K562 (cell line): Measurements from ENCODE around the gene VAPB.

Experiments used
- BCLAF1 ChIP-seq, 2 experiments: fragments of 450-650 bp in 1 of 2; IDR thresholded peaks; 2 replicates each; pipeline ENCODE4 v1.6.1; 2011 to 2017; ENCODE audit warnings: low read depth in 2 of 2, antibody characterized with exemption in 1 of 2, borderline replicate concordance in 1 of 2, low read length in 1 of 2, mild to moderate bottlenecking in 1 of 2, mixed read lengths in 1 of 2; ENCODE audit not compliant: control insufficient read depth in 1 of 2
- CBX8 ChIP-seq: fragments of 200-600 bp; sonication (generic); IDR thresholded peaks from 2 replicates; pipeline ENCODE4 v1.6.1; 2012; ENCODE audit warnings: borderline replicate concordance, mixed run types, low read depth, mild to moderate bottlenecking, moderate library complexity, mixed read lengths, low read length, control low read depth, inconsistent platforms; ENCODE audit not compliant: poor library complexity, severe bottlenecking; ENCODE audit errors: extremely low read depth
- EP300 ChIP-seq: IDR thresholded peaks from 2 replicates; pipeline ENCODE4 v1.6.1; 2012; ENCODE audit warnings: low read length, improper control_type of control experiment
- ETV6 ChIP-seq, 3 experiments: fragments of 150-350 bp in 1 of 3; sonication (generic) in 1 of 3; formaldehyde crosslinking in 1 of 3; IDR thresholded peaks; 2 replicates each; pipeline versions ENCODE4 v1.6.1 to v1.8.0; 2014 to 2022; ENCODE audit warnings: borderline replicate concordance in 2 of 3, low read depth in 2 of 3, antibody characterized with exemption in 1 of 3, low read length in 1 of 3, mild to moderate bottlenecking in 1 of 3, missing genetic modification reagents in 1 of 3
- FOXK1 ChIP-seq: sonication (generic); formaldehyde crosslinking; IDR thresholded peaks from 2 replicates; pipeline ENCODE4 v1.8.0; 2022; ENCODE audit warnings: missing genetic modification reagents, mild to moderate bottlenecking, borderline replicate concordance
- HEY1 ChIP-seq: fragments of 250-450 bp; sonication (Bioruptor Pico); IDR thresholded peaks from 2 replicates; pipeline ENCODE4 v1.5.0; 2020; ENCODE audit warnings: mild to moderate bottlenecking, moderate library complexity, borderline replicate concordance
- MTA2 ChIP-seq: fragments of 450-650 bp; IDR thresholded peaks from 2 replicates; pipeline ENCODE4 v1.6.1; 2016; ENCODE audit warnings: low read depth
- POLR2AphosphoS5 ChIP-seq: IDR thresholded peaks from 2 replicates; pipeline ENCODE4 v1.6.1; 2011; ENCODE audit warnings: mild to moderate bottlenecking, low read depth, low read length, moderate library complexity; ENCODE audit not compliant: control insufficient read depth, insufficient read depth
- TARDBP ChIP-seq: fragments of 450-650 bp; IDR thresholded peaks from 2 replicates; pipeline ENCODE4 v1.6.1; 2016
- YY1 ChIP-seq, 3 experiments: IDR thresholded peaks; 2 replicates each; pipeline ENCODE4 v1.6.1; 2011; ENCODE audit warnings: low read length in 2 of 3, mild to moderate bottlenecking in 2 of 3, moderate library complexity in 2 of 3, borderline replicate concordance in 1 of 3, control low read depth in 1 of 3, low read depth in 1 of 3; ENCODE audit not compliant: insufficient read depth in 3 of 3, insufficient replicate concordance in 2 of 3, control insufficient read depth in 1 of 3, insufficient read length in 1 of 3; ENCODE audit errors: extremely low read depth in 1 of 3
- ZBTB2 ChIP-seq: fragments of 450-650 bp; IDR thresholded peaks from 2 replicates; pipeline ENCODE4 v1.6.1; 2016; ENCODE audit warnings: antibody characterized with exemption
- ZNF778 ChIP-seq: fragments of 450-650 bp; formaldehyde crosslinking; IDR thresholded peaks from 2 replicates; pipeline ENCODE4 v1.4.0; 2020; ENCODE audit warnings: mild to moderate bottlenecking, moderate library complexity
- TF ChIP-seq, protein P1 (sequence below), 3 experiments: fragments of 200-800 bp in 1 of 3; fragments of 250-450 bp in 1 of 3; fragments of 450-650 bp in 1 of 3; sonication (Bioruptor Pico) in 1 of 3; sonication (Bioruptor generic) in 1 of 3; formaldehyde crosslinking in 1 of 3; IDR thresholded peaks; 2 replicates each; pipeline versions ENCODE4 v1.6.1 to v1.8.0; 2016 to 2022; ENCODE audit warnings: mild to moderate bottlenecking in 2 of 3, missing genetic modification characterization in 2 of 3, missing compliant biosample characterization in 1 of 3, moderate library complexity in 1 of 3
- TF ChIP-seq, protein P2 (sequence below), 3 experiments: IDR thresholded peaks in 2 of 3; conservative IDR thresholded peaks in 1 of 3; 2 replicates each; pipeline ENCODE4 v1.5.1; 2011 to 2012; ENCODE audit warnings: low read length in 3 of 3, mild to moderate bottlenecking in 3 of 3, control low read depth in 2 of 3, improper control_type of control experiment in 1 of 3, inconsistent platforms in 1 of 3, low read depth in 1 of 3, mixed read lengths in 1 of 3, moderate library complexity in 1 of 3; ENCODE audit not compliant: insufficient read depth in 2 of 3

GRCh38 chr20:58388028-58388601 lies 914 bp upstream of the VAPB start:
- TF ChIP-seq FOXK1 (no peak), ZNF778 (CRISPR knock-in tag) (no peak), YY1 (IDR thresholded peaks at IDR 0.05; ENCODE audit: borderline replicate concordance in 1 of 3, control insufficient read depth in 1 of 3, extremely low read depth in 1 of 3, insufficient read depth in 3 of 3, insufficient read length in 1 of 3, insufficient replicate concordance in 2 of 3, low read depth in 1 of 3, low read length in 2 of 3) (no peak), ZBTB2 (no peak), TARDBP (no peak), EP300 (no peak), POLR2AphosphoS5 (no peak), ETV6 (IDR thresholded peaks at IDR 0.05; ENCODE audit: borderline replicate concordance in 1 of 2, low read depth in 2 of 2, low read length in 1 of 2) (no peak), ETV6 (CRISPR knock-in tag; IDR thresholded peaks at IDR 0.05; ENCODE audit: borderline replicate concordance) (no peak), BCLAF1 (IDR thresholded peaks at IDR 0.05; ENCODE audit: borderline replicate concordance in 1 of 2, control insufficient read depth in 1 of 2, low read depth in 2 of 2, low read length in 1 of 2) (no peak), HEY1 (no peak), CBX8 (no peak), MTA2 (no peak)
- TF ChIP-seq, protein P1, sequence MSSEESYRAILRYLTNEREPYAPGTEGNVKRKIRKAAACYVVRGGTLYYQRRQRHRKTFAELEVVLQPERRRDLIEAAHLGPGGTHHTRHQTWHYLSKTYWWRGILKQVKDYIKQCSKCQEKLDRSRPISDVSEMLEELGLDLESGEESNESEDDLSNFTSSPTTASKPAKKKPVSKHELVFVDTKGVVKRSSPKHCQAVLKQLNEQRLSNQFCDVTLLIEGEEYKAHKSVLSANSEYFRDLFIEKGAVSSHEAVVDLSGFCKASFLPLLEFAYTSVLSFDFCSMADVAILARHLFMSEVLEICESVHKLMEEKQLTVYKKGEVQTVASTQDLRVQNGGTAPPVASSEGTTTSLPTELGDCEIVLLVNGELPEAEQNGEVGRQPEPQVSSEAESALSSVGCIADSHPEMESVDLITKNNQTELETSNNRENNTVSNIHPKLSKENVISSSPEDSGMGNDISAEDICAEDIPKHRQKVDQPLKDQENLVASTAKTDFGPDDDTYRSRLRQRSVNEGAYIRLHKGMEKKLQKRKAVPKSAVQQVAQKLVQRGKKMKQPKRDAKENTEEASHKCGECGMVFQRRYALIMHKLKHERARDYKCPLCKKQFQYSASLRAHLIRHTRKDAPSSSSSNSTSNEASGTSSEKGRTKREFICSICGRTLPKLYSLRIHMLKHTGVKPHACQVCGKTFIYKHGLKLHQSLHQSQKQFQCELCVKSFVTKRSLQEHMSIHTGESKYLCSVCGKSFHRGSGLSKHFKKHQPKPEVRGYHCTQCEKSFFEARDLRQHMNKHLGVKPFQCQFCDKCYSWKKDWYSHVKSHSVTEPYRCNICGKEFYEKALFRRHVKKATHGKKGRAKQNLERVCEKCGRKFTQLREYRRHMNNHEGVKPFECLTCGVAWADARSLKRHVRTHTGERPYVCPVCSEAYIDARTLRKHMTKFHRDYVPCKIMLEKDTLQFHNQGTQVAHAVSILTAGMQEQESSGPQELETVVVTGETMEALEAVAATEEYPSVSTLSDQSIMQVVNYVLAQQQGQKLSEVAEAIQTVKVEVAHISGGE (CRISPR knock-in tag; IDR thresholded peaks at IDR 0.05) = no peak
- TF ChIP-seq, protein P2, sequence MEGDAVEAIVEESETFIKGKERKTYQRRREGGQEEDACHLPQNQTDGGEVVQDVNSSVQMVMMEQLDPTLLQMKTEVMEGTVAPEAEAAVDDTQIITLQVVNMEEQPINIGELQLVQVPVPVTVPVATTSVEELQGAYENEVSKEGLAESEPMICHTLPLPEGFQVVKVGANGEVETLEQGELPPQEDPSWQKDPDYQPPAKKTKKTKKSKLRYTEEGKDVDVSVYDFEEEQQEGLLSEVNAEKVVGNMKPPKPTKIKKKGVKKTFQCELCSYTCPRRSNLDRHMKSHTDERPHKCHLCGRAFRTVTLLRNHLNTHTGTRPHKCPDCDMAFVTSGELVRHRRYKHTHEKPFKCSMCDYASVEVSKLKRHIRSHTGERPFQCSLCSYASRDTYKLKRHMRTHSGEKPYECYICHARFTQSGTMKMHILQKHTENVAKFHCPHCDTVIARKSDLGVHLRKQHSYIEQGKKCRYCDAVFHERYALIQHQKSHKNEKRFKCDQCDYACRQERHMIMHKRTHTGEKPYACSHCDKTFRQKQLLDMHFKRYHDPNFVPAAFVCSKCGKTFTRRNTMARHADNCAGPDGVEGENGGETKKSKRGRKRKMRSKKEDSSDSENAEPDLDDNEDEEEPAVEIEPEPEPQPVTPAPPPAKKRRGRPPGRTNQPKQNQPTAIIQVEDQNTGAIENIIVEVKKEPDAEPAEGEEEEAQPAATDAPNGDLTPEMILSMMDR (IDR thresholded peaks at IDR 0.05 in 2 of 3, conservative IDR thresholded peaks at IDR 0.05 in 1 of 3; ENCODE audit: insufficient read depth in 2 of 3, low read depth in 1 of 3, low read length in 3 of 3) = no peak
